Mammary epithelial cell (primary cell): ENCODE measurements around the gene RPL32.
A peak's percentile ranks its signal among the peaks of the same experiment; 100 is the strongest.

ENCODE experiments used
- CTCF ChIP-seq, 2 donors: IDR thresholded peaks in 1 of 2; conservative IDR thresholded peaks in 1 of 2; 2 replicates each; pipeline ENCODE4 v1.5.1; 2011 to 2012; ENCODE audit warnings: inconsistent platforms in 2 of 2, low read length in 2 of 2, mild to moderate bottlenecking in 2 of 2, control low read depth in 1 of 2, low read depth in 1 of 2; ENCODE audit not compliant: insufficient read depth in 1 of 2; ENCODE audit errors: extremely low read depth in 1 of 2
- EZH2 ChIP-seq: IDR thresholded peaks from 2 replicates; pipeline ENCODE4 v1.6.1; 2012; ENCODE audit warnings: low read length, inconsistent platforms, borderline replicate concordance

DNA sequence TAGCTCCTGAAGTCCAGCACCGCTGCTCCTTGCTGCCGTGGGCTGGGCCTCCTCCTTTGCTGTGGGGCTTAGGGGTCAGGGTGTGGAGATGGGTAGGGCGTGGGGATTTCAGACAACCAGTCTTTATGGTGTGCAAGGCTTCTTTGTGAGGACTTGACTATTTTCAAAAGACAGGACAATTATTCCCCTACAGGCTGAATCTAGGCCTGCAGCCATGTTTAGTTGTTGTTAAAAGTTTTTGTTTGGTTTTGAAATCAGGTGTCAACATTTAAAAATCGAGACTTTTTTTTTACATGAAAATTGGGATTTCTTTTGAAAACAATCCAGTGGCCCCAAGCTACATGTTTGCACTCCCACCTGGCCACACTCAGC lies 10.6 kb downstream of the RPL32 start:
- TF ChIP-seq CTCF (conservative IDR thresholded peaks at IDR 0.05 in 1 of 2, IDR thresholded peaks at IDR 0.05 in 1 of 2; ENCODE audit: extremely low read depth in 1 of 2, insufficient read depth in 1 of 2, low read depth in 1 of 2, low read length in 2 of 2) (peak; percentile 19 to 31), EZH2 (no peak)
